GM12878 (cell line): Measurements from ENCODE around the gene NDRG2. TPM values are rescaled to one million over a fixed set of nuclear protein-coding genes. Genes with fewer than 3 reads are reported as not detected.

Experiments
- ATAC-seq: fragments of 200-7000 bp; cut with Tn5 transposase; 3 replicates; pipeline ENCODE4 v1.9.1; 2020; ENCODE audit warnings: mild to moderate bottlenecking, moderate library complexity
- BruUV-seq: library from RNA; stranded (reverse); fragments of 400-500 nt; replicated peaks from 2 replicates; lab custom pipeline; 2021; lab: Mats Ljungman, UMichigan
- CTCF ChIA-PET: fragments of 300-600 bp; sonication (Branson Sonifier 250); formaldehyde crosslinking; extraction: SDS; loops from one replicate; lab custom pipeline; 2021; ENCODE audit warnings: inconsistent platforms; lab: Yijun Ruan, JAX
- POLR2A ChIA-PET: fragments of 350-600 bp; formaldehyde crosslinking; extraction: SDS; loops from one replicate; lab custom pipeline; 2021; ENCODE audit warnings: inconsistent platforms; lab: Charles Lee
- RAD21 ChIA-PET: fragments of 300-600 bp; sonication (Branson Sonifier 250); formaldehyde crosslinking; loops from one replicate; lab custom pipeline; 2023; ENCODE audit warnings: antibody characterized with exemption; ENCODE audit not compliant: unreplicated experiment; lab: Charles Lee
- SMC1A ChIA-PET: fragments of 300-600 bp; sonication (Branson Sonifier 250); formaldehyde crosslinking; loops from one replicate; lab custom pipeline; 2023; ENCODE audit not compliant: unreplicated experiment, uncharacterized antibody; lab: Charles Lee
- DNase-seq: peaks from one replicate; pipeline ENCODE4 v3.0.0-alpha.2; 2011; ENCODE audit warnings: low read depth, low spot score
- FAIRE-seq: peaks from 3 replicates; lab custom pipeline; 2011; peaks lifted over from hg19 to GRCh38; lab: Jason Lieb, UNC
- H2AFZ ChIP-seq: 2 replicates; pipeline ENCODE4 v1.6.0; 2011; ENCODE audit warnings: low read depth, low read length, control low read depth; ENCODE audit not compliant: control insufficient read depth
- H3K27ac ChIP-seq: 2 replicates; pipeline ENCODE4 v1.5.1; 2011; ENCODE audit warnings: control low read depth; ENCODE audit not compliant: control insufficient read depth, insufficient read depth
- H3K27me3 ChIP-seq, 2 experiments: replicated peaks in 1 of 2; 2 replicates each; pipeline versions ENCODE4 v1.6.0 to v1.6.1; 2011; ENCODE audit warnings: low read length in 1 of 2; ENCODE audit not compliant: control insufficient read depth in 2 of 2, insufficient read depth in 2 of 2
- H3K36me3 ChIP-seq, 2 experiments: 2 replicates each; pipeline ENCODE4 v1.5.1; 2011; ENCODE audit warnings: low read length in 1 of 2; ENCODE audit not compliant: control insufficient read depth in 2 of 2, insufficient read depth in 2 of 2
- H3K4me1 ChIP-seq: 2 replicates; pipeline ENCODE4 v1.6.1; 2011; ENCODE audit warnings: mild to moderate bottlenecking, low read length, moderate library complexity, mixed read lengths; ENCODE audit not compliant: control insufficient read depth, insufficient read depth
- H3K4me2 ChIP-seq: 2 replicates; pipeline ENCODE4 v1.6.0; 2011; ENCODE audit warnings: control low read depth; ENCODE audit not compliant: control insufficient read depth, insufficient read depth
- H3K4me3 ChIP-seq: fragments of 200-600 bp; sonication (generic); 2 replicates; pipeline ENCODE4 v1.5.1; 2016
- H3K79me2 ChIP-seq: 2 replicates; pipeline ENCODE4 v1.6.0; 2011; ENCODE audit warnings: low read length; ENCODE audit not compliant: control insufficient read depth, insufficient read depth
- H3K9ac ChIP-seq: 2 replicates; pipeline ENCODE4 v1.8.0; 2011; ENCODE audit warnings: low read length, control low read depth, mixed read lengths; ENCODE audit not compliant: control insufficient read depth, insufficient read depth
- H3K9me3 ChIP-seq: replicated peaks from 3 replicates; pipeline ENCODE4 v1.5.1; 2011; ENCODE audit warnings: mild to moderate bottlenecking, low read length; ENCODE audit not compliant: control insufficient read depth, insufficient read depth
- H4K20me1 ChIP-seq: 2 replicates; pipeline ENCODE4 v1.6.0; 2011; ENCODE audit not compliant: control insufficient read depth, insufficient read depth
- WGBS: methylation state at CpG from one replicate; pipeline ENCODE4 v1.1.6; 2016; ENCODE audit warnings: low lambda C conversion rate; ENCODE audit not compliant: insufficient replicate concordance, insufficient coverage; ENCODE audit errors: missing lambda C conversion rate; 5-methylcytosine and 5-hydroxymethylcytosine counted together
- in situ Hi-C: fragments of 300-500 bp; cut with MboI; formaldehyde crosslinking; loops from 9 replicates; pipeline ENCODE4 v1.14.3; 2018; ENCODE audit warnings: mixed read lengths
- intact Hi-C: fragments of 100-400 bp; cut with micrococcal nuclease; formaldehyde crosslinking; loops from one replicate; pipeline ENCODE4 v1.14.2; 2022; ENCODE audit not compliant: unreplicated experiment
- polyA plus RNA-seq, 11 experiments: library from polyadenylated mRNA; depleted of rRNA in 4 of 11; unstranded in 6 of 11; stranded (reverse) in 5 of 11; fragments of >200 nt; fragmentation: Nextera tagmentation in 4 of 11; fragmentation: Illumina TruSeq in 1 of 11; extraction: Ambion mirVana in 4 of 11; extraction: Trizol in 1 of 11; gene quantifications; 1 replicate in 1 of 11; 2 replicates in 10 of 11; pipeline versions ENCODE4 v1.2.1 to v1.2.3, GENCODE V29; 2011 to 2016; ENCODE audit warnings: inconsistent platforms in 2 of 11, missing spikeins in 2 of 11, low read depth in 1 of 11
- total RNA-seq, 4 experiments: library from RNA; depleted of rRNA in 3 of 4; stranded (reverse); fragments of >200 nt in 3 of 4; fragmentation: Illumina TruSeq in 1 of 4; extraction: Trizol in 1 of 4; gene quantifications; 2 replicates each; pipeline versions ENCODE4 v1.2.1 to v1.2.3, GENCODE V29; 2013 to 2021
- TF ChIP-seq, protein P1 (sequence below): IDR thresholded peaks from 2 replicates; pipeline ENCODE4 v1.6.1; 2012; ENCODE audit warnings: low read depth, low read length, improper control_type of control experiment
- TF ChIP-seq, protein P2 (sequence below): fragments of 450-650 bp; IDR thresholded peaks from 2 replicates; pipeline ENCODE4 v1.6.1; 2016; ENCODE audit warnings: mild to moderate bottlenecking, moderate library complexity, borderline replicate concordance
- TF ChIP-seq, protein P3 (sequence below): IDR thresholded peaks from 2 replicates; pipeline ENCODE4 v1.6.1; 2012; ENCODE audit warnings: low read depth, low read length, improper control_type of control experiment

The NDRG2 gene
- total and polyA plus RNA-seq, 10 of the 15 experiments (the other 5 are each of a cell fraction or from before 2014, with no cell fraction given) = 0.15 to 0.49 TPM; not detected in 8

DNA sequence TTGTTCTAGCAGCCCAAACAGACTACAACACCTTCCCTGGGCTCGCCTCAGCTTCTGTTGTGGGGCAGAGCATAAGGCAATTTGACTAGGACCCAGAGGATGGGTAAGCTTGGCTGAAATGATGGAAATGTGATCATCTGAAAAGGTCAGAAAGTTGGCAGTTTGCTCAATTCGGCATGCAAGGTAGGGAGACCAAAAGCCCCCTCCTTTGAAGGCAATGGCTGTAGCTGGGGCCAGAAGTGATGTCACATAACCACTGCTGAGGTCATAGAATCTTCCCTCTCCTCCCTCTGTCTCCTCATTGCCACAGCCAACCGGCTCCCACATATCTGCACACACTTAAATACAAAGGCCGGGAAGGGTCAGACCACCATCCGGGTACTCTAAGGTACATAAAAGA lies 5.1 kb upstream of the NDRG2 start, which contains the start of gene TPPP2 (continued):
- TF ChIP-seq, protein P1, sequence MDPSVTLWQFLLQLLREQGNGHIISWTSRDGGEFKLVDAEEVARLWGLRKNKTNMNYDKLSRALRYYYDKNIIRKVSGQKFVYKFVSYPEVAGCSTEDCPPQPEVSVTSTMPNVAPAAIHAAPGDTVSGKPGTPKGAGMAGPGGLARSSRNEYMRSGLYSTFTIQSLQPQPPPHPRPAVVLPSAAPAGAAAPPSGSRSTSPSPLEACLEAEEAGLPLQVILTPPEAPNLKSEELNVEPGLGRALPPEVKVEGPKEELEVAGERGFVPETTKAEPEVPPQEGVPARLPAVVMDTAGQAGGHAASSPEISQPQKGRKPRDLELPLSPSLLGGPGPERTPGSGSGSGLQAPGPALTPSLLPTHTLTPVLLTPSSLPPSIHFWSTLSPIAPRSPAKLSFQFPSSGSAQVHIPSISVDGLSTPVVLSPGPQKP = no peak
- TF ChIP-seq, protein P2, sequence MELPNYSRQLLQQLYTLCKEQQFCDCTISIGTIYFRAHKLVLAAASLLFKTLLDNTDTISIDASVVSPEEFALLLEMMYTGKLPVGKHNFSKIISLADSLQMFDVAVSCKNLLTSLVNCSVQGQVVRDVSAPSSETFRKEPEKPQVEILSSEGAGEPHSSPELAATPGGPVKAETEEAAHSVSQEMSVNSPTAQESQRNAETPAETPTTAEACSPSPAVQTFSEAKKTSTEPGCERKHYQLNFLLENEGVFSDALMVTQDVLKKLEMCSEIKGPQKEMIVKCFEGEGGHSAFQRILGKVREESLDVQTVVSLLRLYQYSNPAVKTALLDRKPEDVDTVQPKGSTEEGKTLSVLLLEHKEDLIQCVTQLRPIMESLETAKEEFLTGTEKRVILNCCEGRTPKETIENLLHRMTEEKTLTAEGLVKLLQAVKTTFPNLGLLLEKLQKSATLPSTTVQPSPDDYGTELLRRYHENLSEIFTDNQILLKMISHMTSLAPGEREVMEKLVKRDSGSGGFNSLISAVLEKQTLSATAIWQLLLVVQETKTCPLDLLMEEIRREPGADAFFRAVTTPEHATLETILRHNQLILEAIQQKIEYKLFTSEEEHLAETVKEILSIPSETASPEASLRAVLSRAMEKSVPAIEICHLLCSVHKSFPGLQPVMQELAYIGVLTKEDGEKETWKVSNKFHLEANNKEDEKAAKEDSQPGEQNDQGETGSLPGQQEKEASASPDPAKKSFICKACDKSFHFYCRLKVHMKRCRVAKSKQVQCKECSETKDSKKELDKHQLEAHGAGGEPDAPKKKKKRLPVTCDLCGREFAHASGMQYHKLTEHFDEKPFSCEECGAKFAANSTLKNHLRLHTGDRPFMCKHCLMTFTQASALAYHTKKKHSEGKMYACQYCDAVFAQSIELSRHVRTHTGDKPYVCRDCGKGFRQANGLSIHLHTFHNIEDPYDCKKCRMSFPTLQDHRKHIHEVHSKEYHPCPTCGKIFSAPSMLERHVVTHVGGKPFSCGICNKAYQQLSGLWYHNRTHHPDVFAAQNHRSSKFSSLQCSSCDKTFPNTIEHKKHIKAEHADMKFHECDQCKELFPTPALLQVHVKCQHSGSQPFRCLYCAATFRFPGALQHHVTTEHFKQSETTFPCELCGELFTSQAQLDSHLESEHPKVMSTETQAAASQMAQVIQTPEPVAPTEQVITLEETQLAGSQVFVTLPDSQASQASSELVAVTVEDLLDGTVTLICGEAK = no peak
- TF ChIP-seq, all 136 proteins: peak for 0

DNA sequence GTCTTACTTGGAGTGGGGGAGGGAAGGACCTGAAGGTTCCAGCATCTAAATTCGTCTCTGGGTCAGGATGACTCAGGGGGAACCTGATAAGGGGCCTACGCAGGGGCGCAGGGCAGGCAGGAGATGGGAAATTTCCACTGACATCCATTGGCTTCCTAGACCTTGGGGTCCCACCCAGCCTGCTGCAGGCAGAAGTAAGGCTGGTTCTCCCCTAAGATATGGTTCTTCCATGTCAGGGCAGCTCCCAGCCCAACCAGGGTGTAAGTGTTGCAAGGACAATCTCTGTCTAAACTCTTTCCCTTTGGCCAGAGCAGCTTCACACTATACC lies 2.1 kb upstream of the NDRG2 start:
- no peak overlapping the region for H3K9ac ChIP-seq
- intact Hi-C loops = no loop called here
- FAIRE-seq (no peak), ATAC-seq (no peak), DNase-seq (no peak)
- RAD21 ChIA-PET = no interaction called here
- in situ Hi-C loops = no loop called here
- peaks cover 4% of the 10 kb centered on the region; the same call in 1 of the 2 replicates for H3K4me1 ChIP-seq
- POLR2A ChIA-PET = no interaction called here
- H3K79me2 ChIP-seq = no peaks in the 10 kb centered on the region
- H3K4me2 ChIP-seq = no peak overlapping the region
- no peak overlapping the region for H3K27ac ChIP-seq
- H2AFZ ChIP-seq = no peak overlapping the region
- SMC1A ChIA-PET = interaction anchor here (1.6 kb wide), 1 partner anchor 12 kb away, joined by 3 read pairs; no protein-coding TSS in a partner anchor
- H3K36me3 ChIP-seq = no peaks in the 10 kb centered on the region
- H3K27me3 ChIP-seq = peaks cover 13 to 23% of the 10 kb centered on the region in 2 experiments
- 8% methylated on average over 3 of the region's 3 CpGs for WGBS
- no peak overlapping the region for H3K4me3 ChIP-seq
- CTCF ChIA-PET = interaction anchor here (0.9 to 1.2 kb wide), 2 partner anchors 12 to 78 kb away, joined by 3 to 6 read pairs; no protein-coding TSS in a partner anchor
- H4K20me1 ChIP-seq = no peaks in the 10 kb centered on the region
- no TSS peak for BruUV-seq
- no peaks in the 10 kb centered on the region for H3K9me3 ChIP-seq
- TF ChIP-seq, protein P3, sequence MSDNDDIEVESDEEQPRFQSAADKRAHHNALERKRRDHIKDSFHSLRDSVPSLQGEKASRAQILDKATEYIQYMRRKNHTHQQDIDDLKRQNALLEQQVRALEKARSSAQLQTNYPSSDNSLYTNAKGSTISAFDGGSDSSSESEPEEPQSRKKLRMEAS = no peak
